K562 (cell line): ENCODE data around the gene PRSS48. TPM values are rescaled to one million over a fixed set of nuclear protein-coding genes. Genes with fewer than 3 reads are reported as not detected.

ENCODE experiments used
- ATAC-seq: fragments of 200-7000 bp; cut with Tn5 transposase; 3 replicates; pipeline ENCODE4 v1.9.1; 2020; ENCODE audit warnings: moderate library complexity
- BruUV-seq: library from RNA; stranded (reverse); fragments of 400-500 nt; replicated peaks from 2 replicates; lab custom pipeline; 2021; lab: Mats Ljungman, UMichigan
- CTCF ChIA-PET: fragments of 300-600 bp; formaldehyde crosslinking; extraction: SDS; loops from one replicate; lab custom pipeline; 2021; ENCODE audit warnings: low intra/inter-chr PET ratio; lab: Yijun Ruan, JAX
- POLR2A ChIA-PET: fragments of 300-600, 350-650 bp; sonication (Branson Sonifier 250); formaldehyde crosslinking; extraction: SDS; loops from one replicate; lab custom pipeline; 2021; ENCODE audit warnings: antibody characterized with exemption, inconsistent platforms; lab: Yijun Ruan, JAX
- DNase-seq, 4 experiments: peaks; one replicate each; pipeline versions ENCODE4 v3.0.0 to v3.0.0-alpha.2; 2011 to 2018; ENCODE audit warnings: low spot score in 3 of 4, mixed read lengths in 3 of 4; ENCODE audit errors: extremely low read depth in 1 of 4
- FAIRE-seq: peaks from 2 replicates; lab custom pipeline; 2011; peaks lifted over from hg19 to GRCh38; lab: Jason Lieb, UNC
- H2AFZ ChIP-seq: 2 replicates; pipeline ENCODE4 v1.6.0; 2011; ENCODE audit warnings: low read depth, low read length, control low read depth, inconsistent platforms
- H3K27ac ChIP-seq: fragments of 200-600 bp; 3 replicates; pipeline ENCODE4 v1.8.0; 2011; ENCODE audit warnings: low read depth, mild to moderate bottlenecking, control low read depth, inconsistent platforms, low read length, moderate library complexity, mixed read lengths; ENCODE audit errors: extremely low read depth
- H3K27me3 ChIP-seq, 2 experiments: fragments of 300-600 bp in 1 of 2; 2 replicates in 1 of 2; 3 replicates in 1 of 2; pipeline versions ENCODE4 v1.6.0 to v1.8.0; 2011; ENCODE audit warnings: inconsistent platforms in 2 of 2, low read length in 2 of 2, mild to moderate bottlenecking in 1 of 2, mixed read lengths in 1 of 2, moderate library complexity in 1 of 2; ENCODE audit not compliant: control insufficient read depth in 2 of 2, insufficient read depth in 2 of 2
- H3K36me3 ChIP-seq: fragments of 300-600 bp; 3 replicates; pipeline ENCODE4 v1.8.0; 2011; ENCODE audit warnings: mild to moderate bottlenecking, low read length, inconsistent platforms; ENCODE audit not compliant: control insufficient read depth, insufficient read depth
- H3K4me1 ChIP-seq, 2 experiments: fragments of 200-600 bp in 1 of 2; replicated peaks in 1 of 2; 2 replicates in 1 of 2; 3 replicates in 1 of 2; pipeline versions ENCODE4 v1.5.1 to v1.8.0; 2011; ENCODE audit warnings: inconsistent platforms in 2 of 2, low read length in 2 of 2, mild to moderate bottlenecking in 1 of 2, mixed read lengths in 1 of 2, moderate library complexity in 1 of 2; ENCODE audit not compliant: control insufficient read depth in 2 of 2, insufficient read depth in 2 of 2
- H3K4me2 ChIP-seq: 2 replicates; pipeline ENCODE4 v1.6.1; 2011; ENCODE audit warnings: low read length, control low read depth, inconsistent platforms, mixed read lengths; ENCODE audit not compliant: insufficient read depth
- H3K4me3 ChIP-seq: fragments of 200-600 bp; sonication (generic), shearing (Covaris generic); 2 replicates; pipeline ENCODE4 v1.5.1; 2016; ENCODE audit warnings: control low read depth, inconsistent platforms
- H3K79me2 ChIP-seq: fragments of 200-600 bp; 3 replicates; pipeline ENCODE4 v1.8.0; 2011; ENCODE audit warnings: low read length, inconsistent platforms; ENCODE audit not compliant: control insufficient read depth, insufficient read depth
- H3K9ac ChIP-seq, 2 experiments: 2 replicates each; pipeline versions ENCODE4 v1.6.0 to v1.6.1; 2011; ENCODE audit warnings: low read depth in 2 of 2, low read length in 2 of 2, control low read depth in 1 of 2, inconsistent platforms in 1 of 2, mild to moderate bottlenecking in 1 of 2, mixed read lengths in 1 of 2; ENCODE audit not compliant: insufficient read depth in 1 of 2
- H3K9me1 ChIP-seq: one replicate; pipeline ENCODE4 v1.6.0; 2011; ENCODE audit warnings: inconsistent platforms, mild to moderate bottlenecking, low read length, moderate library complexity; ENCODE audit not compliant: control insufficient read depth, insufficient read depth
- H3K9me3 ChIP-seq: replicated peaks from 2 replicates; pipeline ENCODE4 v1.5.1; 2011; ENCODE audit warnings: low read depth, low read length, inconsistent platforms; ENCODE audit not compliant: control insufficient read depth, insufficient read depth
- H4K20me1 ChIP-seq: replicated peaks from 2 replicates; pipeline ENCODE4 v1.6.1; 2011; ENCODE audit warnings: low read length, inconsistent platforms, mixed read lengths; ENCODE audit not compliant: control insufficient read depth, insufficient read depth
- BRD9 ChIP-seq: fragments of 450-650 bp; IDR thresholded peaks from 2 replicates; pipeline ENCODE4 v1.6.1; 2018; ENCODE audit warnings: low read depth; ENCODE audit not compliant: partially characterized antibody
- DLX4 ChIP-seq: fragments of 250-450 bp; sonication (Bioruptor Pico); IDR thresholded peaks from 2 replicates; pipeline ENCODE4 v1.6.1; 2021; ENCODE audit warnings: mild to moderate bottlenecking
- DPF2 ChIP-seq: fragments of 450-650 bp; IDR thresholded peaks from 2 replicates; pipeline ENCODE4 v1.6.1; 2016
- HDAC8 ChIP-seq: fragments of 450-650 bp; IDR thresholded peaks from 2 replicates; pipeline ENCODE4 v1.6.1; 2016; ENCODE audit warnings: mild to moderate bottlenecking, missing genetic modification characterization, moderate library complexity, missing compliant biosample characterization
- JUNB ChIP-seq: fragments of 450-650 bp; formaldehyde crosslinking; conservative IDR thresholded peaks from 2 replicates; pipeline ENCODE4 v1.4.0; 2020; ENCODE audit warnings: mild to moderate bottlenecking
- KAT2B ChIP-seq: IDR thresholded peaks from one replicate; pipeline ENCODE4 v1.6.1; 2012; ENCODE audit warnings: low read depth, mild to moderate bottlenecking, control low read depth, inconsistent platforms, low read length, moderate library complexity
- MTF1 ChIP-seq: fragments of 250-450 bp; sonication (Bioruptor Pico); IDR thresholded peaks from 2 replicates; pipeline ENCODE4 v1.9.0; 2021; ENCODE audit warnings: moderate library complexity, mild to moderate bottlenecking, inconsistent platforms, borderline replicate concordance
- SMC3 ChIP-seq: conservative IDR thresholded peaks from 2 replicates; pipeline ENCODE4 v1.6.1; 2011; ENCODE audit warnings: low read depth, low read length, improper control_type of control experiment; ENCODE audit not compliant: insufficient read depth
- STAT5A ChIP-seq: IDR thresholded peaks from 2 replicates; pipeline ENCODE4 v1.6.1; 2012; ENCODE audit warnings: low read length, inconsistent platforms, borderline replicate concordance
- TARDBP ChIP-seq: fragments of 450-650 bp; IDR thresholded peaks from 2 replicates; pipeline ENCODE4 v1.6.1; 2016
- ZNF445 ChIP-seq: fragments of 250-450 bp; sonication (Bioruptor Pico); IDR thresholded peaks from 2 replicates; pipeline ENCODE4 v1.4.0; 2020; ENCODE audit warnings: low read depth, mild to moderate bottlenecking, moderate library complexity
- ZNF592 ChIP-seq: fragments of 450-650 bp; IDR thresholded peaks from 2 replicates; pipeline ENCODE4 v1.6.1; 2017; ENCODE audit warnings: antibody characterized with exemption, mild to moderate bottlenecking
- WGBS: fragments of 100-300 bp; shearing (Covaris generic); methylation state at CpG from one replicate; pipeline ENCODE4 v1.1.6; 2016; ENCODE audit warnings: low coverage, mixed read lengths; ENCODE audit not compliant: insufficient coverage; ENCODE audit errors: missing lambda C conversion rate; 5-methylcytosine and 5-hydroxymethylcytosine counted together
- in situ Hi-C: fragments of 300-500 bp; cut with MboI; formaldehyde crosslinking; loops from 4 replicates; pipeline ENCODE4 v1.15.0; 2018; ENCODE audit warnings: inconsistent platforms, mixed read lengths
- intact Hi-C: fragments of 100-400 bp; cut with micrococcal nuclease; formaldehyde crosslinking; loops from 2 replicates; pipeline ENCODE4 v1.14.2; 2022
- polyA plus RNA-seq, 8 experiments: library from polyadenylated mRNA; depleted of rRNA in 4 of 8; stranded (reverse) in 5 of 8; unstranded in 3 of 8; fragments of >200 nt; fragmentation: Nextera tagmentation in 2 of 8; fragmentation: Illumina TruSeq in 1 of 8; extraction: Ambion mirVana in 2 of 8; extraction: Trizol in 1 of 8; gene quantifications; 2 replicates each; pipeline versions ENCODE4 v1.2.1 to v1.2.3, GENCODE V29; 2011 to 2014; ENCODE audit warnings: inconsistent platforms in 1 of 8, missing spikeins in 1 of 8
- total RNA-seq, 7 experiments: library from RNA; depleted of rRNA in 6 of 7; stranded (reverse); fragments of >200 nt in 6 of 7; fragmentation: Illumina TruSeq in 2 of 7; extraction: Trizol in 2 of 7; gene quantifications; 2 replicates each; pipeline versions ENCODE4 v1.2.1 to v1.2.3, GENCODE V29; 2011 to 2021; ENCODE audit warnings: low replicate concordance in 1 of 7

Gene PRSS48
- total and polyA plus RNA-seq, 9 of the 15 experiments (the other 6 are each of a cell fraction or from before 2014, with no cell fraction given) = not detected

- ChIA-PET CTCF (no interaction called here), POLR2A (interaction anchor here (0.6 kb wide), 1 partner anchor 237 kb away, joined by 3 read pairs; no protein-coding TSS in a partner anchor)
- no peaks in the 10 kb centered on the region for H4K20me1 ChIP-seq
- no peaks in the 10 kb centered on the region for H3K36me3 ChIP-seq
- no peak overlapping the region for H3K4me2 ChIP-seq
- whole genome bisulfite sequencing = 0% methylated on average over 1 of the region's 1 CpG
- no peaks in the 10 kb centered on the region for H3K4me1 ChIP-seq
- H3K79me2 ChIP-seq = no peaks in the 10 kb centered on the region
- no peak overlapping the region for H2AFZ ChIP-seq
- H3K4me3 ChIP-seq = no peak overlapping the region
- no peak overlapping the region for H3K27ac ChIP-seq
- ATAC-seq (no peak), FAIRE-seq (no peak), DNase-seq (no peak)
- BruUV-seq = no TSS peak
- no peaks in the 10 kb centered on the region; a peak in 1 of 5 replicates for H3K27me3 ChIP-seq
- no peak overlapping the region for H3K9ac ChIP-seq
- in situ Hi-C loops (no loop called here), intact Hi-C loops (no loop called here)
- no peaks in the 10 kb centered on the region for H3K9me3 ChIP-seq
- no peaks in the 10 kb centered on the region for H3K9me1 ChIP-seq
- no peak for TF ChIP-seq HDAC8
- no peak for TF ChIP-seq DPF2
- no peak for TF ChIP-seq SMC3
- no peak for TF ChIP-seq BRD9
- no peak for TF ChIP-seq MTF1 (CRISPR knock-in tag)
- TF ChIP-seq KAT2B = no peak
- no peak for TF ChIP-seq JUNB (CRISPR knock-in tag)
- no peak for TF ChIP-seq STAT5A
- no peak for TF ChIP-seq TARDBP
- TF ChIP-seq DLX4 = no peak
- TF ChIP-seq ZNF445 = no peak
- no peak for TF ChIP-seq ZNF592
Measured at GRCh38 chr4:151291485-151291884, 14.5 kb downstream of the PRSS48 start.
